Renal cortical epithelial cell (primary cell): Measurements from ENCODE around the gene NACA. TPM values are rescaled to one million over a fixed set of nuclear protein-coding genes. Genes with fewer than 3 reads are reported as not detected.

Experiments used
- DNase-seq: peaks from one replicate; pipeline ENCODE4 v3.0.0-alpha.2; 2011; ENCODE audit warnings: low read depth
- total RNA-seq: library from RNA; depleted of rRNA; stranded (reverse); fragments of >200 nt; gene quantifications from 2 replicates; pipeline ENCODE4 v1.2.3, GENCODE V29; 2014

NACA gene
- total RNA-seq, 1 donor from 2014 or later = 1,223 TPM

GRCh38 chr12:56688129-56688845 lies 36.8 kb downstream of the NACA start, which contains the start of gene PTGES3:
Gene PTGES3, minus strand, starts transcription at chr12:56688284. Its CDS starts 285 bp downstream, at chr12:56687999.
- DNase-seq = peak; percentile 92

GRCh38 chr12:56687223-56688128 lies 37.6 kb downstream of the NACA start:
- DNase-seq = peak; percentile 30

- no peak for DNase-seq
These were observed 40.2 kb downstream of the NACA start for GRCh38 chr12:56684745-56685359.

- no peak for DNase-seq
These were observed 42.8 kb downstream of the NACA start for GRCh38 chr12:56682323-56682722.

GRCh38 chr12:56679883-56680575 lies 45.1 kb downstream of the NACA start:
- DNase-seq = no peak

- no peak for DNase-seq
These were observed 46.2 kb downstream of the NACA start for GRCh38 chr12:56678852-56679251.

- no peak for DNase-seq
These were observed 47.4 kb downstream of the NACA start for GRCh38 chr12:56677680-56678079.

GRCh38 chr12:56676851-56677580 lies 48.1 kb downstream of the NACA start:
- DNase-seq = no peak

- no peak for DNase-seq
These were observed 53.5 kb downstream of the NACA start for GRCh38 chr12:56671608-56672007.

- DNase-seq = no peak
These were observed 54.3 kb downstream of the NACA start for GRCh38 chr12:56670836-56671235.

- no peak for DNase-seq
These were observed 57.0 kb downstream of the NACA start for GRCh38 chr12:56668197-56668457.

Other genes with a start within 250 kb of the NACA start
- 1.4 and 1.6 TPM in 2 replicates for gene GLS2, start 237.1 kb downstream of the NACA start, total RNA-seq
- gene RBMS2, start 203.5 kb downstream of the NACA start, total RNA-seq = 24.8 and 31.3 TPM in 2 replicates
- gene BAZ2A, start 95.0 kb downstream of the NACA start, total RNA-seq = 16.0 and 45.4 TPM in 2 replicates
- 598 and 691 TPM in 2 replicates for gene ATP5F1B, start 79.3 kb downstream of the NACA start, total RNA-seq
- gene PTGES3, start 37.0 kb downstream of the NACA start, total RNA-seq = 89.4 and 156 TPM in 2 replicates
- 2.9 and 9.6 TPM in 2 replicates for gene PRIM1, start 27.0 kb upstream of the NACA start, total RNA-seq
- gene HSD17B6, start 38.0 kb upstream of the NACA start, total RNA-seq = 1.1 TPM in 1 of 2 replicates, not detected in the other
- not detected in 2 replicates for gene SDR9C7, start 209.1 kb upstream of the NACA start, total RNA-seq
- 0.15 TPM in 1 of 2 replicates, not detected in the other for gene RDH16, start 232.3 kb upstream of the NACA start, total RNA-seq